Measurements from ENCODE around the gene CTNNA3.
"Not testable (repeated sequence)": the region's sequence is repeated elsewhere in the genome, so short reads cannot be mapped to it uniquely, and the experiment has no call there.

CTNNA3 gene

DNA sequence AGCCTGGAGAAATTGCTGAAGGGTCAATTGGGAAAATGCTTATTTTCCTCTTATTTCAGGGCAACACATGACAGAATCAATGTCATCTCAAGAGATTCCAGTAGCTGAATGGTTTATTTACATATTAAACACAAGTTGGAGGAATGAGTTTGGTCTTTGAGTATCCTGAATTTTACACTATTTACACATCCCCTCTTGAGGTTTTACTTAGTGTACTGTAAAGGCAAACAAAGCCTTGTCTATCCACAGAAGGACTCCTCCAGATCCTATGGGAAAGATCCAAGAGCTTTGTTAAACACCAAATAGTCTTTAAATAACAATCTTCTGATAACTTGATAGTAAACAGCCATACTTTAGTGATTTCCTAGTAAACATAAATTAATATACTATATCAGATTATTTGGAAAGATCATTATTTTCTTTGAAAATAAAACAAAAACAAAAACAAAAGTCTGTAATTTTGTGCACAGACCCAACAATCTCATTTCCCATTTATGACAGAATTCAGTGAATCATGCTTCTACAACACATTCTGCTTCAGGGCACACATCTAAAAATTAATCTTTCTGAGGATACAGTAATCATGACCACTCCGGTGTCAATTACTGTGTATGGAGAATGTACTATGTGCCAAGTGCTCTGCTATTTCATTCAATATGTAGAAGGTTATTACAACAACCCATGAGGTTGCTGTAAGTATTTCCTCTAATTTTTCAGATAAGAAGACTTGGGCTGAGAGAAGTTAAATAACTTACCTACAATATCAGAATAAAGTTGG, 1345.2 kb downstream of the CTNNA3 start:
- no peak for DNase-seq

DNA sequence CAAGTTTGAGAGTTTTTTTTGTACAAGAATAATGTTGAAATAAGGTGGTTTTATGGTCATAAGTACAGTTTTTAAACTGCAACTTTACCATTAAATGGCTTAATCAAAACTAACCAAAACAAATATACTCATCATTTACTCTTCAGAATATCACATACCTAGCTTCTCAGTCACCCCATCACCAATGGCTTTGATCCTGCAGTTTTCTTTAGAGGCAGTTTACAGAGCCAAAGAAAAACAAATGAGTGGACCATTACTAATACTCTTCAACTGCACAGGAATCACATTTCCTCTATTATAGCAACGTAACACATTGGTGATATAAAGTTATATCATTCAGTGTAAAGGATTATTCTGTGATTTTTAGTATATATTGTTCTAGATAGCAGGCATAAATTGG, 1346.3 kb downstream of the CTNNA3 start:
- no peak for DNase-seq

DNA sequence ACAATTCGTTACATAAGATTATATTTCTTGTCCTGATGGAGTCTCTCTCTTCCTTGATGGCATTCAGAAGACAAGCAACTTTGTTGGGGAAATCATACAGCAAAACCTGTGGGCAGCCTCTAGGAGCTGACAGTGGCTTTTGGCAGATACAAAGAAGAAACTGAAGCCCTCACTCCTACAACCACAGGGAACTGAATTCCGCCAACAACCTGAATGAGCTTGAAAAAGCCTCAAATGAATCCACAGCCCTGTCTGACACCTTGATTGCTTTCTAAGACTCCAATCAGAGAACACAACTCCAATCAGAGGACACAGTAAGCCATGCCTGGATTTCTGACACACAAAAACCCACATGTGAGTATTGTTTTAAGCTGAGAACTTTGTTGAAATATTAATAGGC, 1346.9 kb downstream of the CTNNA3 start:
- no peak for DNase-seq

DNA sequence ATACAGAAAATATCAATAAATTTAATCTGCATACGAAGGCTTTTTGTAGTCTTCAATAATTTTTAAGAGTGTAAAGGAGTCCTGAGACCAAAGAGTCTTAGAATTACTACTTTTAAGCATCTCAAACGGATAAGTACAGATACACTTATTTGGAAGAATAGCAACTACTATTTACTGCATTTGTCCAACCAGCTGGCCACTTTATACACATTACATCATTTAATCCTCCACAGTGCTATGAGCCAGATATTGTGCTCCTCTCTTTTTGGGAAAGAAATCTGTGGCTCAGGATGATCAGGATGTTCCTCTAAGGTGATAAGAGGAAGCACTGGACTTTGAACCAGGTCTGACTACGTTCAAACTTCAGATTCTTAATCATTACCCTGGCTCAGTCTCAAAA, 1358.8 kb downstream of the CTNNA3 start:
- no peak for DNase-seq

DNA sequence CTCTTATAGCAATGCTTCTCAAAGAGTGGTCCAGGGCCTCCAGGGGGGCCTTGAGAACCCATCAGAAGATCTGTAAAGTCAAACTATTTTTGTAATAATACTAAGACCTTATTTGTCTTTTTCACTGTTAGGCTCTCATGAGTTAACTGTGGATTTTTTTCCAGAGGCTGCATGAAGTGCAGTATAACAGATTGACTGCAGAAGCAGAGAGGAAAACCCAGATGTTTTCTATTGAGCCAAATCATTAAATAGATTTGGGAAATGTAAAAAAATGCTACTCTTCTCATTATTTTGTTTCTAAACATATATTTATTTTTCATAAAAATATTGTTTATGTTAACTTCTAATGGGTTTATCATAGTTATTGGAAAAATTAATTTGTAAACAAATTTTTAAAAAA, 1359.2 kb downstream of the CTNNA3 start:
- DNase-seq: no peak

DNA sequence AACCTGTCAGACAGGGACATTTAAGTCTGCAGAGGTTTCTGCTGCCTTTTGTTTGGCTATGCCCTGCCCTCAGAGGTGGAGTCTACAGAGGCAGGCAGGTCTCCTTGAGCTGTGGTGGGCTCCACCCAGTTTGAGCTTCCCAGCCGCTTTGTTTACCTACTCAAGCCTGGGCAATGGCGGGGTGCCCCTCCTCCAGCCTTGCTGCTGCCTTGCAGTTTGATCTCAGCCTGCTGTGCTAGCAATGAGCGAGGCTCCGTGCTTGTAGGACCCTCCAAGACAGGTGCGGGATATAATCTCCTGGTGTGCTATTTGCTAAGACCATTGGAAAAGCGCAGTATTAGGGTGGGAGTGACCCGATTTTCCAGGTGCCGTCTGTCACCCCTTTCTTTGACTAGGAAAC, 1360.2 kb downstream of the CTNNA3 start:
- not testable (repeated sequence) for DNase-seq

DNA sequence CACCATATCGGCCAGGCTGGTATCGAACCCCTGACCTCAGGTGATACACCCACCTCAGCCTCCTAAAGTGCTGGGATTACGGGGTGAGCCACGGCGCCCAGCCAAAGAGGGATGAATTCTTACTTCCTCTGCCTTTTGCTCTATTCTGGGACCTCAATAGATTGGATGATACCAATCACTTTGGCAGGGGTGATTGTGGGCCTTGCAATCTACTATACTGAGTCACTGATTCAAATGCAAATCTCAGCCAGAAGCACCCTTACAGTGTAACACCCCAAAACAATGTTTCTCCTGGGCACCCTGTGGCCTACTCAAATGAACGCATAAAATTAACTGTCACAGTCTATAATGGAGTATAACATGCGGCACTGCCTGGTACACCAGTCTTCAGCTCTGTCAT, 1366.8 kb downstream of the CTNNA3 start:
- DNase-seq: no peak

DNA sequence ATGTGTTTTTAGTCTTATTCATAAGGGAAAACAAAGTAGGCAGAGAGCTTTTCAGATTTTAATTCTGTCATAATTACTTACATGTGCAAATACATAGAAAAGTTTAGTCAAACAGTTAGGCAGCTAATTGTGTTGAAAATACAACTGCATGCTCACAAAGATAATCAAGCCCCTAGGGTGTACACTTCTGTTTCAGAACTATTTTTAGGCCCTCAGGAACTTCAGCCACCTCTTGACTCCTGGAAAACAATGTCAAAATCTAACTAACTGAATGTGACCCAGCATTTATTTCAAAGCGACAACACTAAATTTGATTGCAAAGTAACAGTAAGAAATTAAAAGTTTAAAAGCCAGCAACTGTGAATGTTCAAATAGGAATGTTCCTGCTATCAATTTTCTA, 1369.1 kb downstream of the CTNNA3 start:
- peak in 1 of 3 experiments; percentile 2 for DNase-seq

DNA sequence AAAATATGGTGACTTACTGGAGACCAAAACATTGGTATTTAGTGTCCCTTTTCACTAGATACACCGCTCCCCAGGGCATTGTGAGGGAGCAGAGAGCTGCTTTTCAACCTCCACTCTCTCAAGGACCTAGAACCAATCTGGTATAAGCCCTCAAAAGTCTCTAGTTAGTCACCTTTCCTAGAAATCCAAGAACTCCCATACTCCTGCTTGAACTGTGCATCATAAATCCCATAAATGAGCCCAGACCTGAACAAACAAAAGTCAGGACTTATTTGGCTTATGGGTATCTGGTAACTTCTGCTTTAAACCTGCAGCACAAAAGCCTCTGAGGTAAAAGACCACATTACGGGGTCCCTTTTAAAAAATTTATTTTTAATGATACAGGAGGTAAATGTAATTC, 1373.2 kb downstream of the CTNNA3 start:
- no peak for DNase-seq

DNA sequence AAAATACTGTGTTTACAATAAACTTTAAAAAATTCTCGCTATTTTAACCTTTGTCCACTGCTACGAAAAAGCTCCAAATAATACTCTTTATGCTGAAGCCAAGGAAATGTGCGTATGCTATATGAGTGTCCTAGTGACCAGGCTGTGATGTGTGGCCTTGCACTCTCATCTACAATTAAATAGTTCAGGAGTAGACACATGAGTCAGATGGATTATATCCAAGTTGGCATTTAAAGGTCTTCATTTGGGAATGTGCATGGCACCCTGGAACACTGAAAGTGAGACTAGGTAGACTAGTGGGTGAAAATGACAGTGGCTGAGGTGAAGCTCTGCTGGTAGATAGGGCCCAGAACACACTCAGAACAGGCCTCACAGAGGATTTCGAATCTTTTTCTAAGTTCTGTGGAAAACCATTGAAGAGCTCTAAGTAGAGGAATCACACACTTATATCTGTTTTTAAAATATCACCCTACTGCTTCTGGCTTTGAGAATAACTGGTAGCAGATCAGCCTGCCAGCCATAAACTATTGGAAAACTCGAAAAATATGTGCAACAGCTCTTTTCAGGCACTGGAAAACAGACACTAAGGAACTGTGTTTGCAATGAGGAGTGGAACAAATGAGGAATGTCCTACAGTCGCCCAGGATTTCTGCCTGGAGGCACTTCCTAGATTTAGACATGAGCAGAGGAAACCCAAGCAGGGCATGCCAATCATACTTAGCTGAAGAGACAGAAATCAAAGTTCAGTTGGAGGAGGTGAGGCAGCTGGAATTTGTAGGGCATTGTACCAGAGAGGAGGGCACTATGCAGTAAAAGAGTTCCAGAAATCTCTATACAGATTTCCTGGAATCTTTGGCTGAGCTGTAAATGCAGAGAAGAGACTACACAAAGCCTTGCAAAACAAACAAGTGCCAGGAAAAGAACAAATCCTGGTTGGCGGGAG, 1374.0 kb downstream of the CTNNA3 start:
- no peak for DNase-seq

DNA sequence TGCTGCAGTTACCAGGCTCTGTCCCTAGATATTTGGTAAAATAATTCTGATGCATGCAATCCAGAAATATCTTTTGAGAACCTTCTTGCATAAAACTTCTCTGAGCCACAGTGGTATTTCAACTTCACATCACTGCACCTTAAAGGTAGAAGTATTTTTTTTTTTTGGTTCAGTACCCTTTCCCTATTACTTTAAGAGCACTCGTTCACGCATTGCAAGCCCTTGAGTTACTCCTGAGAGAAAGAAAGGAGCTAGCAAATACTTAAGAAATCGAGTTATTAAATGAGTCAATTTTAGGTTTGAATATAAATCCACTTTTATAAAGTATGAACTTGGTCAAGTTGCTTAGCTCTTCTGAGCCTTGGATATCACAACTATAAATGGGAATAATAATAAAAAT, 1377.2 kb downstream of the CTNNA3 start:
- DNase-seq: no peak

DNA sequence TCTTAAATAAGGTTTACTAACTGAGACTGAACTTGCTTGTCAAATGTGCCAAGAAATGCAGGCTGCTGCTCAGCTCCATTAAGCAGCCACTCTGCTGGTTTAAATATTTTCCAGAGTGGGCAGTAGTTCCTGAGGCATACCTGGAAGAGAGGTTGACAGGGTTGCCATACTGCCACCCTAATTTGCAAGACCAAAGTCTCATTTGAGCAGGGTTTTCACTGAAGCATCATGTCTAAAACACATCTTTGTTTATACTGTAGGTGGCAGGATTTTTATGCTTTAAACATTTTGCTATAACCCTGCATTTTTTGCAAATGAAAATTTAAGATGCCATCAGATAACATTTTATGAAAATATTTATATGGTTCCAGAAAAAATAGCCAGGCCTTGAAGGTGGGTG, 1388.2 kb downstream of the CTNNA3 start:
- peak in 1 of 3 experiments; percentile 19 for DNase-seq

DNA sequence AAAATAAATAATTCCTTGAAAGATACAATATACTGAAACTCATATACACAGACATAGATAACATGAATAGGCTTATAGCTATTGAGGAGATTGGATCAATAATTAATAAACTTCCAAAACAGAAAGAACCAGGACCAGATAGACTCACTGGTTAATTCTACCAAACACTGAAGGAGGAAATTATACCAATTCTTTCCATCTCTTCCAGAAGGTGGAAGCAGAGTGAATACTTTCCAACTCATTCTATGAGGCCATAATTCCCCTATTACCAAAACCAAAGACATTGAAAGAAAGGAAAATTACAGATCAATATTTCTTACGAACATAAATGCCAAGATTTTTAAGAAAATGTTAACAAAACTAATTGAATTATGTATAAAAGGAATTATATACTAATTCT, 1394.9 kb downstream of the CTNNA3 start:
- no peak for DNase-seq

DNA sequence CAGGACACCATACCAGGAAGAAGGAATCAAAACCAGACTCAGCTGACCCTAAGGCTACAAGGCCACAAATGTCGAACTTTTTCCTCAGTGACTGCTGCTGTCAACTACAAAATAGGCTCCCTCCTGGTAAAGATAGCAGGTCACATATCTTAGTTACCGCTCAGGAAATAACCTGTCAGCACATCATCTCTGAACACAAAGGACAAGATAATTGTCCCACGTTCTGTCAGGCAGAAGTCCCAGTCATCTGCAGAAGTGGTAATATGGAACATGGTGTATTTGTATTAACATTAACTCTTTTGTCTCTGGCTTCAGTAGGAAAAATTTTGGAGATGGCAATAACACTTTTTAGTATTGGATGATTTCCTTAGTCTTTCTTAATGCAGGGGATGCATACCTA, 1400.4 kb downstream of the CTNNA3 start:
- peak in 1 of 3 experiments; percentile 6 for DNase-seq

DNA sequence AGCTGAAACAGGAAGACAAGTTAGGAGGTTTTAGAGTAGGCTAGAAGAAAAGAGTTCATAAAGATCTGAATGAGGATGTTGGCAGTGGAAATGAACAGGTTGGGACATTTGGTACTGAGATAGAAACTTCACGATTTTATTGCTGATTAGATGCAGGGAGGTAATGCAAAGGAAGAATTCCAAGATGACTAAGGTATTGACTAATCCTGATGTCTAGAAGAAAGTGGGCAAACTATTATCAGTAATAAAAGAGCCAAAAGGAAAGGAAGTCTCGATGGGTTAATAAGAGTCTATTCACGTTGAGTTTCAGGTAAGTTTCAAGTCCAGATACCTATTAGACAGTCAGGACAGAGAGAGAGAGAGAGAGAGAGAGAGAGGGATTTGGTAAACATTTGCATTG, 1401.5 kb downstream of the CTNNA3 start:
- DNase-seq: no peak

DNA sequence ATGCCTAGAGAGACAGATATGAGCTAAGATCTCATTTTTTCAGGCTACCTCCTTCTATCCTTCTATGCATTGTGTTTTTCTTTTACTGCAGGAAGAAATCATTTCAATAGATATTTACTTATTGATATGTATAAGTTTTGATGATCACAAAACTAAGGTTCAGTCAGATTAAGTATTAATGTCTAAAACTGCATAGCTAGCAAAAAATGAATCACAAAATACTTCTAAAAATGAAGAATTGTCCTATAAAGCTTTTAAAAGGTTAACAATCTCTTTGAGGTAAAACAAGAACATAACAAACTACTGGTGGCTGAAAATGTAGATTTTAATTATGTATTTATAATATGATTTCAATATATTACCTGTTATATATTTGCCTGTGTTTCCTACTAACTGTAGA, 1403.1 kb downstream of the CTNNA3 start:
- DNase-seq: no peak

DNA sequence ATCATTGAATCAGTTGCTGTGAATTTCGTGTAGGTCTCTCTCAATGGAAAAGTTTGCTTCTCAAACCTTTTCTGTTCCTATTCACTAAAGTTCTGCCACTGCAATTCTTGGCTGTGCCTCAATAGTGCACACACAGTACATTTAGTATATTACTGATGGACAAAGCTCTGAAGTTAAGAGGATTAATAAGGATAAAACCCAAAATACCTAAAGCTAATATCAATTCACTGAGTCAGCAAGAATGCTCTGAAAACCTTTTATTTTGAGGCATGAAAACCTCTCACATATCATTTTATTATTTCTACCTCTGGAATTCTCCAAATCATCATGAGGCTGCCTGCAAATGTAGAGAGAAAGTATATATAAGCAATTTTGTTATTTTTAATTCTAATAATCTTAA, 1403.5 kb downstream of the CTNNA3 start:
- no peak for DNase-seq

DNA sequence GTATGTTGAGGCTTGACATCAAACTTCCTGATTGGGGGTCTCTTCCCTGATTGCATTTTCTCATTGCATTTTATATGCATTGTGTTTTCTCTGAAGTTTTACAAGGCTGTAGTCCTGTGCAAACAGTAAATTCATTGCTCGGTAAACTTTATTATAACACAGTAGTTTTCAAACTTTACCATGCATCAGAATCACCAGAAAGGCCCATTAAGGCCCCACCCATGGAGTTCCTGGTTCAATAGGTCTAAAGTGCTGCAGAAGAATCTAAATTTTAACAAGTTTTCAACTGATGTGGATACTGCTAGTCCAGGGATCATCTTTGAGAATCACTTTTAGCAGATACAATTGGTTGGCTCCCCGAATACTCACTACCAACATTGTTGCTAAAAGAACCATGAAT, 1404.9 kb downstream of the CTNNA3 start:
- DNase-seq: no peak

DNA sequence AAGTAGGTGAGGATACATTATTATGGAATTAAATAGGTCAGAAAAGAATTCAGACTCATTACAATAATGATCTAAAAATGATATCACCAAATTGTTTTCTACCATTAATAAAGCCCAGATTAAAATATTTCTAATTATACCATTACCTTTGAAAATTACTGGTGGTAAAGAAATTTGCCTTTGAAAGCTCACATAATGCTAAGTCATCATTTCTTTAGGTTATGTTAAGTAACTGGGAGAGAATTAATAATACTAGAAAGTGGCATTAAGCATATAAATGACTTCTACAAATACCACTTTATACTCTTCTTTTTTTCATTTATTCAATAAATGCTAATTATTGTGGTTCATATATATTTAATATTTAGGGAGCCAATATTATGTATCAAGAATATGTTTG, 1411.4 kb downstream of the CTNNA3 start:
- DNase-seq: no peak

DNA sequence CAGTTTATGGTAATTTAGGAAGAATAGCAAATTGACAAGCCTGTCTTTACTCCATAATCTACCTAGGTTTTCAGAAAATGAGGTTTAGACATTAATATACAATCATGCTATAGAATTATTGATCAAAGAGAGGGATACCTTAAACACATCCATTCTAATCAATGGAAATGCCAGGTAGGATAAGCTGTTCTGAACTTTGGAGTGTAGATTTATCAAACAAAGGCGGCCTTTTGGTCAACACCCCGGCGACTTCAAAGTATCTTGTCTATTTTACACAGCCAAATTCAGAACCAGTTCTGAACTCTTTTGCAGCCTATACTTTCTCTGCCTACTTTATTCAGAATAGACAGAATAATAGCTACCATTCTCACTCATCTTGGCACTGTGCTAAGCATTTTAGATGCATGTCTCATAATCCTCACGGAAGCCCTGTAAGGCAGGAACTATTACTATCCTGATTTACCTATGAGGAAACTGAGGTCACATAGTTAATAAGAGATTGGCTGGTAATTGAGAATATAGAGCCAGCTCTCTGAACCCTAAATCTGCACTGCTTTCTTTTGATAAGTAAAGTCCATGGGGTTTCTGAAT, 1412.0 kb downstream of the CTNNA3 start:
- DNase-seq: no peak

DNA sequence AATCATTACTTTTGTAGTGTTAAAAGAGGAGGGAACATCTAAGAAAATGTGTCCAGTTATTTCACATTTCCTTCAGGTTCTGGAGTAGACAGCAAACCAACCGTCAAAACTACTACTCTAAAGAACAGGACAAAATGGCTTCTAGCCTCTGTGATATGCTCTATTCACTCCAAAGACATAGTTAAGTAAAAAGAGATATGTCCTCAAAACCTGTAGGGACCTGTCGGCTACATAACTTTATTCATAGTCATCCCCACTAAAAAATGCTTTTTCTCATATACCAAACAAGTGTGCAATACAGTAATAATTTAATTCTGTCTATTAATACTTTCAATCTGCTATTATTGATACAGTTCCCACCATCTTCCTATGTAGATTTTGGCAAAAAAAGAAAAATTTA, 1412.9 kb downstream of the CTNNA3 start:
- no peak for DNase-seq

DNA sequence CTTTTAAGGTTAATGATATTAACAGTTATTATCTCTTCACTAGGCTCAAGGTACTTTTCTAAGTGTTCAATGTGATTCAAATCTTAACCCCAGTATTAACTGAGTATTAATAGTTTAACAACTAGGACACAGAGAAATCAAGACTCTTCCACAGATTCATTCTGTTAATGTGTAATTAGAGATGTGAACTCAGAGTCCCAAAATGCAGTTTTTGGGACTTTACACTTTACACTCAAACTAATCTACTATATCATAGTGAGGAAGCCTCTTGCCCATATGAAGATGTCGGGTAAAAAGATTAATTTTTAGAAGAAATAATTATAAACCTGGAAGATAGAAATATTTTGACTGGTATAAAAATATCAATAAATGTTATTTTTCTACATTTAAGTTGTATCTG, 1414.7 kb downstream of the CTNNA3 start:
- DNase-seq: no peak

DNA sequence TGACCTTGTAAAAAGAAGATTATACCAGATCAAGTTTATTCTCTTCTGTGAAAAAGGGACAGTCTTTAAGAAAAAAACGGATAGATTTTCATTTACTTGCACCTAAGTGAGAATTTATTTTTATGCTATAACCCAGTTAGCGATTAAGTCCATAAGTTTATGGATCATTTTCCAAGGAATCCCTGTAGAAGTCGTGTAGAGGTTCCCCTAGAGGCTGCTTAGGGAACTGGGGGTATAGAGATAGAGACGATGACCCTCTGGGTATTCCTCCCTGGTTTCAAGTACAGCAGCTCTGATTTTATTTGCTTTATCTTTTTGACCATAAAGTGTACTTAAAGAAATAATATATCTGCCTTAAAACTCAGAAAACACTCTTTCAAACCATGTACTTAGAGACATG, 1418.5 kb downstream of the CTNNA3 start:
- DNase-seq: no peak

All from NCI-H1417 (cell line).